T-helper 2 cell (primary cell): ENCODE results near the gene IL1RAPL1.
"Not testable (repeated sequence)": the region's sequence is repeated elsewhere in the genome, so short reads cannot be mapped to it uniquely, and the experiment has no call there.

ENCODE experiments used
- DNase-seq, 5 experiments: peaks; one replicate each; pipeline versions ENCODE4 v3.0.0 to v3.0.0-alpha.2; 2012 to 2022

The IL1RAPL1 gene

GRCh38 chrX:28800671-28801070 lies 213.4 kb downstream of the IL1RAPL1 start:
- DNase-seq: not testable (repeated sequence)

- DNase-seq: no peak
Measured at GRCh38 chrX:28802625-28803024, 215.4 kb downstream of the IL1RAPL1 start.

- DNase-seq: no peak
Measured at GRCh38 chrX:28835991-28836390, 248.7 kb downstream of the IL1RAPL1 start.

GRCh38 chrX:28843817-28844216 lies 256.6 kb downstream of the IL1RAPL1 start:
- no peak for DNase-seq

- no peak for DNase-seq
Measured at GRCh38 chrX:28847423-28847822, 260.2 kb downstream of the IL1RAPL1 start.

- DNase-seq: no peak
Measured at GRCh38 chrX:28848707-28849106, 261.5 kb downstream of the IL1RAPL1 start.

GRCh38 chrX:28850955-28851354 lies 263.7 kb downstream of the IL1RAPL1 start:
- DNase-seq: no peak

GRCh38 chrX:28851871-28852270 lies 264.6 kb downstream of the IL1RAPL1 start:
- DNase-seq: no peak

- no peak for DNase-seq
Measured at GRCh38 chrX:28854637-28855036, 267.4 kb downstream of the IL1RAPL1 start.

- no peak for DNase-seq
Measured at GRCh38 chrX:28876408-28876807, 289.2 kb downstream of the IL1RAPL1 start.

- no peak for DNase-seq
Measured at GRCh38 chrX:28876901-28877300, 289.7 kb downstream of the IL1RAPL1 start.

GRCh38 chrX:28880136-28880535 lies 292.9 kb downstream of the IL1RAPL1 start:
- no peak for DNase-seq

GRCh38 chrX:28884823-28885222 lies 297.6 kb downstream of the IL1RAPL1 start:
- DNase-seq: no peak

GRCh38 chrX:28888416-28888815 lies 301.2 kb downstream of the IL1RAPL1 start:
- no peak for DNase-seq

- no peak for DNase-seq
Measured at GRCh38 chrX:28889591-28890090, 302.4 kb downstream of the IL1RAPL1 start.

GRCh38 chrX:28901637-28902036 lies 314.4 kb downstream of the IL1RAPL1 start:
- no peak for DNase-seq

GRCh38 chrX:28910487-28910886 lies 323.2 kb downstream of the IL1RAPL1 start:
- no peak for DNase-seq

GRCh38 chrX:28920153-28920943 lies 333.1 kb downstream of the IL1RAPL1 start:
- no peak for DNase-seq

GRCh38 chrX:28922106-28922505 lies 334.9 kb downstream of the IL1RAPL1 start:
- DNase-seq: no peak

GRCh38 chrX:28946846-28947245 lies 359.6 kb downstream of the IL1RAPL1 start:
- DNase-seq: no peak

- DNase-seq: no peak
Measured at GRCh38 chrX:28960063-28960462, 372.8 kb downstream of the IL1RAPL1 start.

- no peak for DNase-seq
Measured at GRCh38 chrX:28966331-28966730, 379.1 kb downstream of the IL1RAPL1 start.

GRCh38 chrX:28969126-28969525 lies 381.9 kb downstream of the IL1RAPL1 start:
- no peak for DNase-seq

GRCh38 chrX:28979877-28980276 lies 392.6 kb downstream of the IL1RAPL1 start:
- no peak for DNase-seq

GRCh38 chrX:28981952-28982351 lies 394.7 kb downstream of the IL1RAPL1 start:
- DNase-seq: no peak
